Measurements from ENCODE around the gene C13orf46.
"Not testable (repeated sequence)": the region's sequence is repeated elsewhere in the genome, so short reads cannot be mapped to it uniquely, and the experiment has no call there.

The C13orf46 gene

DNA sequence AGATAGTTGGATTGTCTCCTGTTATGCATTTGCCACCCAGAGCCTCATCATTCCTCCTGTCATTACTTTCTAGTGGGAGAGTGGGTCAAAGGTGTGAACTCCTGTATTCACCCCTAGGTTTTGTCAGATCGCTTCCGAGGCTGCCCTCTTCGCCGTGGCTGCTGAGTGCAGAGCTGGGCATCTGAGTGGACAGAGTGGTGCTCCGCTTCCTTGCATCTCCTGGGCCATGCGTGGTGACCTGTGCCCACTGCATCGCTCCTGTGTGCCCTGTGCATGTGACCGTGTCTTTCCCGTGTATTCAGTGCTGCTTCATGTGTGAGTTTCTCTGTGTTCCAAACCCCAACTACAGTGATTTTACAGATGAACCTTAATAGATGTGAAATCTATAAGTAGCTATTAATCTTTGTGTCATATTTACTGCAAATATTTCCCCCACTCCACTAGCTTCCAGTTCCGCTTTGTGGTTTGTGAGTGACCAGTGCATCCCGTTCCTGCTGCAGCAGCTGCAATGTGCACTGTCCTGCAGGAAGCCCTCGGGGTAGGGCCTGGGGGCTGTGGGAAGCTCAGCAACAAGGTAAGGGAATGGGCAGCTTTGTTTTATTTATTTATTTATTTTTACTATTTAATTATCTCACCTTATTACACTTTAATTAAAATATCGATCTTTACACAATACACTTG is 53.1 kb downstream of the C13orf46 start:
- no peak for DNase-seq

DNA sequence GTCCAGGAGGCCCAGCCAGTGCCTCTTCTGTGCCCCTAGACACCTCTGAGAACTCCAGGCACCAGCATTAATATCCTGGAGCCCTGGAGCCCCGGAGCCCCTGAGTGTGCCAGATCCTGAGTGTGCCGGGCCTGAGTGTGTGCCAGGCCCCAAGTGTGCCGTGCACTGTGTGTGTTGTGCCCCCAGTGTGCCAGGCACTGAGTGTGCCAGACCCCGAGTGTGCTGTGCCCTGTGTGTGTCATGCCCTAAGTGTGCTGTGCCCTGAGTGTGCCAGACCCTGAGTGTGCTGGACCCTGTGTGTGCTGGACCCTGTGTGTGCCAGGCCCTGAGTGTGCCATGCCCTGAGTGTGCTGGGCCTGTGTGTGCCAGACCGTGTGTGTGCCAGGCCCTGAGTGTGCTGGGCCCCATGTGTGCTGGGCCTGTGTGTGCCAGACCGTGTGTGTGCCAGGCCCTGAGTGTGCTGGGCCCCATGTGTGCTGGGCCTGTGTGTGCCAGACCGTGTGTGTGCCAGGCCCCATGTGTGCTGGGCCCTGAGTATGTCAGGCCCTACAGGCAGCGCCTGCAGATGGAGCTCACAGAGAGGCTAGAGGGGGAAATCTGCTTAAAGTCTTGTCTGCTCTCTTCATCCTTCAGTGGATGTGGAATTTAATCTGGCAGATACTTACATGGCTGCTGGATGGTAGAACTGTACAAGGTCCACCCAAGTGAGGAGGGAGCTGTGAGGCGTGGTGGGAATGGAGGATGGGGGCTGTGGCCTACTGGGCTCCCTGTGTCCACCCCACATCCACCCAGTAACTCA is 53.9 kb downstream of the C13orf46 start:
- DNase-seq = no peak

DNA sequence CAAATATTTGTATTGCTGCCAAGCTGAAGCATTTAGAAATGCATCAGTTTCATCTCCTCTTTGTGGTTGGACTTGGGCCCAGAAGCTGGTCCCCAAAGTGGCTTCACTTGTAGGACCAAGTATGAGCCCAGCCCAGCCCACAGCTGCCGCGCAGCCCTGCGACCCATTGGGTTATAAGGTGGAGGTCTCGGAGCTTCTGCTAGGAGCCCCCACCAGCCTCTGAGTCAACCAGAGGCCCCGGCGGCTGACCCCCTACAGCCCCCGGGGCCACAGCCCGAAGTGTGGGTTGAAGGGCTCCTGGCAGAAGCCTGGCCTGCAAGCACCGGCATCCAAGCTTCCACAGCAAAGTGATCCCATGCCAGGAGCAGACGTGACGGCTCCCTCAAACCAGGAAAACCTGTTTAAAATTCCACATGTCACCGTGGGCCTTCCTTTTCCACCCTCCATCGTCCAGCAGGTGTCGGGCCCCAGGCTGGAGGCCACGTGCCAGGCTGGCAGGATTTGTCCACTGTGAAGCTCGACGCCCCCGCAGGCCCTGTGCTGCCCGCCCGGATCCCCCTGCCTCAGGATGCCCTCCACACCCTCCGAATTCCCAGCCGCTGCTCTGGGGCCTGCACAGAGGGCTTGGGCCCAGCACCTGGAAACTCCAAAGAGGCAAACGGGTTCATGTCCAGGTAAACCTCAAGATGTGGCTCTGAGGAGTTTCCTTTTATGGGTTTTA is 54.7 kb downstream of the C13orf46 start:
- DNase-seq = no peak

DNA sequence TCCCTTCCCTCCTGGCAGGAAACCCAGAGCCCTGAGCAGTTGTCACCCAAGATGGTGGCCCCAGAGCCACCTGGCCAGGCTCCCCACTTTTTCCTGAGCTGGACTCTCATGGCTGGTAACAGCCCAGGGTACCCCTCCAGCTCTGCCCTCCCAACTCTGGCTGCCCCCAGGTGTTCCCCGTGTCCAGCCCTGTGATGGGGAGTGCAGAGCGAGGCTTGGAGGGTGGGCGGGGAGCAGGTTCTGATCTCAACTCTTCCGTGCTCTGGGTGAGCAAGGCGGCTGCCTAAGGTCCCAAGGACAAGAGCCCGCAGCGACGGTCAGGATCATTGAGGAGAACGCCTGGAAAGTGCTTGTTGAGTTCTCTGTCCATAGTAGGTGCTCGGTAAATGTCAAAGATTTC is 55.3 kb downstream of the C13orf46 start:
- DNase-seq = no peak

DNA sequence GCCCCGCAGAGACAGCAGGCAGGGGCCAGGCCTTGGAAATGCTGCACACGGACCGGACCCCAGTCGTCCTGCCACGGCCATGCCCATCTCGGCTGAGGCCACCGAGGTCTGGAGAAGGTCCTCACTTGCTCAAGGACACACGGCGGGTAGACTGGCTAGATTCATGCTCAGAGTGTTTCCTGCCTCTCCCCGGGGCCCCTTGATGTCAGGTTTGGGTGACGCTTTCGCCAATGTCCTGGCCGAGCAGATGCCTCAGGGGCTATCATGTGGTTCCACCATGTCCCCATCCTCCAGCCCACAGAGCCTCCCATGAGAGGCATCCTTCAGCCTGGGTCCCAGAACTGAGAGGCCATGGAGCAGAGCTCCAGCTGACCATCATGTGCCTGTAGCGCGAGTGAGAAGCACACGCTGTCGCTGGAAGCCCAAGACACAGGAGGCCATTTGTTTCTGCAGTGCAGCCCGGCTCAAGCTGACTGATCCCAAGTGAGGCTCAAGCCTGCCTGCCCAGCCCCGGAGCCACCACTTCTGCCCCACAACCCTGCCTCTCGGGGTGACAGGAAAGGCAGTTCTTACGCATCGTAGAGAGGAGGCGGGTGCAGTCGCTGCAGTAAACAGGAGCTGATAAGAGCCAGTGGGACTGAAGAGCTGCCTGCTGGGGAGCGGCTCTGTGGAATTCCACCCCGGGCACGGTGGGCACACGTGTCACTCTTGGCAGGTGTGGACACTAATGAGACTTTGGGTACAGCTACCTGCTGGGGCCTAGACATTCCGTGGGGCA is 56.1 kb downstream of the C13orf46 start:
- no peak for DNase-seq

DNA sequence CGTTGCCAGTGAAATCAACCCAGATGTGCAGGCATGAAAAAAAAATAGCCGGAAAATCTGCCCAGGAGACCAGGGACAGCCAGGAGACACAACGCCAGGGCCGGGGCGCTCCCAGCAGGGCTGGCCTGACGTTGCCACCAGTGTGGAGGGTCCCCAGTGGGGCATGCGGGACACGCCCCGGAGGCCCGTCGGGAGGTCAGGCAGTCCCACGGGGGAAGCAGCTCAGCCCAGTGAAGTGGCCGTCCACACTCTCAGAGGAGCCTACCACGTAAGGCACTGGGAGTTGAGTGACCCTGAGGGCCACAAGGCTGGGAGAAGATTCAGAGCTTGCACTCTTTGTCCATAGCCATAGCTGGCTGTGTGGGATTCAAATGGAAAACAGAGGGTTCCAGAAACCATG is 56.8 kb downstream of the C13orf46 start:
- DNase-seq = no peak

DNA sequence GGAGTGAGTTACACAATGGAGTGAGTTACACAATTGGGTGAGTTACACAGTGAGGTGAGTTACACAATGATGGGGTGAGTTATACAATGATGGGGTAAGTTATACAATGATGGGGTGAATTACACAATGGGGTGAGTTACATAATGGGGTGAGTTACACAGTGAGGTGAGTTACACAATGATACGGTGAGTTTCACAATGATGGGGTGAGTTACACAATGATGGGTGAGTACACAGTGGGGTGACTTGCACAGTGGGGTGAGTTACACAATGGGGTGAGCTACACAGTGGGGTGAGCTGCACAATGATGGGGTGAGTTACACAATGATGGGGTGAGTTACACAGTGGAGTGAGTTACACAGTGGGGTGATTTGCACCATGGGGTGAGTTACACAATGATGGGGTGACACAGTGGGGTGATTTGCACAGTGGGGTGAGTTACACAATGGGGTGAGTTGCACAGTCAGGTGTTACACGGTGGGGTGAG is 57.5 kb downstream of the C13orf46 start:
- no peak for DNase-seq

DNA sequence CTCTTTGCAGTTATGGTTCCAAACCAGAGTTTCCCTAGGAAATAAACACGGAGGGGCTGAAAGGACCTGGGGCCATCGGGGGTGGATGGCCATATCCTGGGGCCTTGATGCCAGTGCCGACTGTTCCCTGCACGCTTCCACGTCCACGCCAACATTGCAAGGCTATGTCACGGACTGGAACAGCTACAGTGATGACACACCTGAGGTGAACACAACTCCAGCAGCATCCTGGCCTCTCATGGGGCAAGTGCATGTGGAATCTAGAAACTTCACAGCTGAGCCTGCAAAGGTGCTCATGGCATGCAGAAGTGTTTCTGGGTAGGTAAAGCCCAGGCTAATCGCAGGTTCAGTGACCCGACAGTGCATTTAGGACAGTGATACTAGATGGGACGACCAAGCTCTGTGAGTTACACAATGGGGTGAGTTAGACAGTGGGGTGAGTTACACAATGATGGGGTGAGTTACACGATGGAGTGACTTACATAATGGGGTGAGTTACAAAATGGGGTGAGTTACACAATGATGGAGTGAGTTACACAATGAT is 58.0 kb downstream of the C13orf46 start:
- no peak for DNase-seq

DNA sequence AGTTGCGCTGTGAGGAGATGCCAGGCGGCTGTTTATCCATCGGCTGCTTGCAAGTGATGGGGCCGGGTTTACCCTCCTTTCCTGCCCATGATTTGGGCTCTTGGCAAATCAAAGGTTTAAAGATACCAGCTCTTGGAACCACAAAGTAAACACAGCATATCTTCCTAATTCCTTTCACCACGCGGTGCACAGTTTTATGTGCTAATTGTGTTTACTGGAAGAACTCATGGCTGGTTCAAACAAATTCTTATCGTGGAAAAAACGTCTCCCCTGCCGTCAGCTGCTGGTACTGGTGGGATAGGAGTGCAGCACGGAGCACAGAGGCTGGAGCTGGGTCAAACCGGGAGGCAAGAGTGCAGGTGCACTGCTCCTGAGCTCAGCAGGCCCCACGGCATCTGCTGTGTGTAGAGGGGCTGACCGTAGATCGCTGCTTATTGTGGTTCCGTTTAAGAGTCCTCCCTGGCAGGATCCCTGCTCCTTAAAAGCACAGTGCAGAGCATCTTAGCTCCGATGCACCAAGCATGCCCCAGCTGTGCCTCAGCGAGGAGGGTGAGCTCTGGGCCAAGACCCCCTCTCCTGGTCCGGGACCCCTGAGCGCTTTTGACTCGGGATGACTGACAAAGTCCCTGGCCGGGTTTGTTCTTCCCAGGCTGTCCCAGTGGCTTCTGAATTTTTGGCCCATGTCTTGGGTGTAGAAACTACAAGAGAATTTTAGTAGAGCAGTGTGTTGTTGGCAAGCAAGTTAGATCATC is 58.7 kb downstream of the C13orf46 start:
- DNase-seq = no peak

DNA sequence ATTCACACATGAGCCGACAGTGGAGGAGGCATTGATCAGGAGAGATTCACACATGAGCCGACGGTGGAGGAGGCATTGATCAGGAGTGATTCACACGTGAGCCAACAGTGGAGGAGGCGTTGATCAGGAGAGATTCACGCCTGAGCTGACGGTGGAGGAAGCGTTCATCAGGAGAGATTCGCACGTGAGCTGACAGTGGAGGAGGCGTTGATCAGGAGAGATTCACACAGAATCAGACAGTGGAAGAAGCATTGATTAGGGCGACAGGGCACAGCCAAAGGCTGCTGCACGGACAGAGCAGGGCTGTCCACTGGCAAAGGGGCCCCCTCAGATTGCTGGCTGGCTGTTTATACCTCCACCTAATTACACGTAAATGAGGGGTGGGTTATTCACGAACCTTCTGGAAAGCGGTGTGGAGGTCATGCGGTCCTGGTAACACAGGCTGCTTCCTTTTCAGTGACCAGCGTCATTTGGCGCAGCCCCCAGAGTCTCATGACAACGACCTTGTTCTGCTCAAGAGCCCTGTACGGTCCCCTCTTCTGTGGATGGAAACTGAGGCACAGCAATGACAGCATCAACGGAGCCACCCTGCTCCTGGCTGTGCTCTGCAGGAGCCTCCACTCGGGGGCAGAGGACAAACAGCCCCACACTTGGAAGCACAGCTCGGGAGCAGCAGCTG is 59.4 kb downstream of the C13orf46 start:
- DNase-seq = no peak

DNA sequence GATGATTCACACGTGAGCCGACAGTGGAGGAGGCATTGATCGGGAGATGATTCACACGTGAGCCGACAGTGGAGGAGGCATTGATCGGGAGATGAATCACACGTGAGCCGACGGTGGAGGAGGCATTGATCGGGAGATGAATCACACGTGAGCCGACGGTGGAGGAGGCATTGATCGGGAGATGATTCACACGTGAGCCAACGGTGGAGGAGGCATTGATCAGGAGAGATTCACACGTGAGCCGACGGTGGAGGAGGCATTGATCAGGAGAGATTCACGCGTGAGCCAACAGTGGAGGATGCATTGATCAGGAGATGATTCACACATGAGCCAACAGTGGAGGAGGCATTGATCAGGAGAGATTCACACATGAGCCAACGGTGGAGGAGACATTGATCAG is 60.0 kb downstream of the C13orf46 start:
- DNase-seq = not testable (repeated sequence)

DNA sequence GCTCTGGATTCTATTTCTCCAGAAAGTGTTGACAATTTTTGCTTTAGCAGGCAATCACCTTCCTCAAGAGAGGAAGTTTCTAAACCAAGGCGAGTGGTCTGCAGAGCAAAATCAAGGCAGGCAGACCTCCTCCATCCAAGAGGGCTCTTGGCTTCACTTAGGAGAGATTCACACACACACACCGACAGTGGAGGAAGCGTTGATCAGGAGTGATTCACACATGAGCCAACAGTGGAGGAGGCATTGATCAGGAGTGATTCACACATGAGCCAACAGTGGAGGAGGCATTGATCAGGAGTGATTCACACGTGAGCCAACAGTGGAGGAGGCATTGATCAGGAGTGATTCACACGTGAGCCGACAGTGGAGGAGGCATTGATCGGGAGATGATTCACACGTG is 60.5 kb downstream of the C13orf46 start:
- not testable (repeated sequence) for DNase-seq

DNA sequence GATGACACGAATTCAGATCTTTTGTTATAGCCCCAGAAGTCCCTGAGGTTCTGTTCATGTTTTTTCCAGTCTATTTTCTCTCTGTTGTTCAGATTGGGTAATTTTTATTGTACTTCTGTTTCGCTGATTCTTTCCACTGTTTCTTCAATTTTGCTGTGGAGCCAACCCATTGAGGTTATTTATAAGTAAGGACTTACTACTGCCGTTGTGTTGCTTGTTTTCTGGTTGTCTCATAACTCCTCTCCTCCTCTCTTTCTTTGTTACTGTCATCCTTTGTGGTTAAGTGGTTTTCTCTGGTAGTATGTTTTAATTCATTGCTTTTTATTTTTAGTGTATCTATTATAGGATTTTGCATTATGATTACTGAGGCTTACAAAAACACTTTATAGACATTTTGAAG is 61.3 kb downstream of the C13orf46 start:
- DNase-seq = no peak

DNA sequence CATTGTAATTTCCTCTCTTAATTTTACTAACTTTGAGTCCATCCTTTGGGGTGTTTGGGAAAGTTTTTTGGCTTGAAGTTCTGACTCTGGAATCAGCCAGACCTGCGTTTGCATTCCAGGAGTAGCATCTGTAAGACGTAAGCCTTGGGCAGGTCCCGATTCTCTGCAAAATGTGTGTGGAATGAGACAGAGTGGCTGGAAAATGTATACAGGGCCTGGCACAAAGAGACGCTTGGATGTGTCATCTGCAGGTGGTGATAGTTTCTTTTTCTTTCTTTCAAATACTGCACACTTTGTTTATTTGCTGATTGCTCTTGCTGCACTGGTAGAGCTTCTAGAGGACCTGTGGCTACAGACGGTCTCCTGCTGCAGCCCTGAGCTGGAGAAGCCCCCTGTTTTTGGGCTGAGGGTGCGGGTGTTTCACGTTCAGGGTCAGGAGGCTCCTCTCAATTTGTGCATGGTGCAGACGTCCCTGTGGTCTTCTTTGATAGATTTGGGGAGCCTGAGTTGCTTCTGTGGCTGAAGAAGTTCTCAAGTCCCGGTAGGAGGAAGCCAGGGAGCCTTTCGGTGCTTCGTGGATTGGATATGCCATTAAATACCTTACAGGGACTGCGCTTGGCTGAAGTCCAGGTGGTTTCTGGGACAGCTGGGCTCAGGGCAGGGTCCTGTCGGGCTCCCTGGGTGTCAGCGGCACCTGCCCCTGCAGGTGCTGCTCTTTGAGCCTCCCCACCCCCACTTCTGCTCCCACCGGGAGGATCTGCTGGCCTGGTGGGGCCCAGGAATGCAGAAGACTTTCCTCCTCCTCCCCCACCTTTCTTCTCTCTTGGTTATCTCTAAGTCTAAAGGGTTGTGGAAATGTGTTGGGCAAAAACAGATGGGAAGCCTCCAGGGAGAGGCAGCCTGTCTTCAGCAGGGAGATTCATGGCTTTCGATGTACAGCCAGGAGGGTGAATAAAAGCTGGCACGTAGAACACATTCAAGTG is 66.0 kb downstream of the C13orf46 start:
- DNase-seq = no peak

DNA sequence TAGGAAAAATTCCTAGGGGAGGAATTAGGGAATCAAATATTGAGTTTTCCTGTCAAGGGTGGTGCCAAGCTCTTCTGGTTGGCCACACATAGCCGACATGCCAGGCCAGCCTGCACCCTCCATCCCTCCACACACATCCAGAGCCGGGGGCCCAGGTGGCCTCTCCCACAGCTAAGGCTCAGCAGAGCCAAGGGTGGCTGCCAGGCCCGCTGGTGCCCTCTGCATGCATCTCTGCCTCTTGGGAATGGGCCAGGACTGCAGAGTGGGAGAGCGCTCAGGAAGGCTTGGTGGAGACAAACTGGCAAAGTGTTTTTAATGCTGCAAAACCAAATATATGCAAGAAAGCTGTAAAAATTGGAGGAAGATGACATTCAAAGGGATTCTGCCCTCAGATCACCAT is 67.3 kb downstream of the C13orf46 start:
- no peak for DNase-seq

DNA sequence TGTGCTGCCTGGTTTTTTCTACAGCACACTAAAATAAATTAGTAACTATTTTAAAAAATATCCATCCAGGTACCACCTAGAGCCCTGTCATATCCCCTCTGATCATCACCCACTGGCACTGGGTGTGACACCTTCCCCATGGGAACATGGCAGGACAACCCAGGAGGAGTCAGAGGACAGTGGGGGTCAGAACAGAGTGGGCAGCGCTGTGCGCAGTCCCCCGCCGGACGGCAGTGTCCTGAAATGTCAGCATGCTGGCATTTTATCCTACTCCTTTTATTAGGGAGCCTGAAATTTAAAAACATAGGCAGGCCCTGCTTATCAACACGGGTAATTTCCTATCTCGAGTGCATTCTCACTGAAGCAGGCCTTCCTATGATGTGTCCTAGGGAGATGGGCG is 67.9 kb downstream of the C13orf46 start:
- DNase-seq = no peak

DNA sequence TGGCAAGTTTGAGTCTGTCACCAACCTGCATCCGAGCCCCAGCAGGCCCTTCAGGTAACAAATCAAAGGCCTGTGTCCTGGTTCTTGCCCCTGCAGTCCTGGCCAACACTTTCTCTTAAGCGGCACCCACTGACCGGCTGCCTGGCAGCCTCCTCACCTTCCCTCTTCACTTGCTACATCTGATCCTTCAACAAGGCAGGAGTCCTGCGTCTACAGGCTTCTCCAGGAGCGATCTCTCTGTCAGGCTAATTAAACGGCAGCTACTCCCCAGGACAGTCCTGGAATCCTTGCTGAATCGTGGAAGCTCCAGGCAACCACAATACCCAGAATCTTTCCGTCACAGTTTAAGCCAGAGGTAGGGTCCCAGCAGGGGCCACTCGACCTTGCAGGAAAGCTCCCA is 68.9 kb downstream of the C13orf46 start:
- DNase-seq = no peak

DNA sequence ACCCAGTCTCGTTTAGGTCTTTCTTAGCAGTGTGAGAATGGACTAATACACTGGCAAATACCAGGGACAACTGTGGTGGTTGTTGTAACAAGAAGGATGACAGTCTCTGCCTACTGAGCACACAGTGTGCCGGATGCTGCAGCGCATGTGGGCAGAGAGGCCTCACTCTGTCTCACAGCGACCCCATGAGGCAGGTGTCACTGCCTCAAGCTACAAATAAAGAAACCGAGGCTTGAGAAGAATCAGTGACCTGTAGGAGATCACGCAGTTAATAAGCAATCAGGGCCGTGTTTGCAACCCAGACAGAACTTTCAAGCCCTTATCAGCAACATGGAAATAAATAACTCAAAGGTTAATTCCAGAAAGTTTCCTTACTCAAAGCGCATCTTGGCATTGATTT is 69.5 kb downstream of the C13orf46 start:
- DNase-seq = peak; percentile 48

DNA sequence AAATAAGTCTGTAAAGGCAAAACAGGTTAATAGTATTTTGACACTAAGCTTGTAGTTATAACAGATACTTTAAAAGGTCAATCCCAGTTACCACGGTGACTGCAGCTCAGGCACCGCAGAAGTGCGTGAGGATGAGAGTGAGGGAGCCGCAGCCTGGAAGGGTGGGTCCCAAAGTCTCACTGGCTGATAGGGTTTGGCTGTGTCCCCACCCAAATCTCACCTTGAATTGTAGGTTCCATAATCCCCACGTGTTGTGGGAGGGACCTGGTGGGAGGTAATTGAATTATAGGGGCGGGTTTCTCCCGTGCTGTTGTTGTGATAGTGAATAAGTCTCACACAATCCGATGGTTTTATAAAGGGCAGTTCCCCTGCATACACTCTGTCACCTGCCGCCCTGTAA is 70.0 kb downstream of the C13orf46 start:
- no peak for DNase-seq
